ENCODE results near the gene SLIT3. TPM values are rescaled to one million over a fixed set of nuclear protein-coding genes. Genes with fewer than 3 reads are reported as not detected.

The SLIT3 gene
- total and polyA plus RNA-seq, 2 experiments from 2014 or later, result 0.59 to 0.71 TPM

DNA sequence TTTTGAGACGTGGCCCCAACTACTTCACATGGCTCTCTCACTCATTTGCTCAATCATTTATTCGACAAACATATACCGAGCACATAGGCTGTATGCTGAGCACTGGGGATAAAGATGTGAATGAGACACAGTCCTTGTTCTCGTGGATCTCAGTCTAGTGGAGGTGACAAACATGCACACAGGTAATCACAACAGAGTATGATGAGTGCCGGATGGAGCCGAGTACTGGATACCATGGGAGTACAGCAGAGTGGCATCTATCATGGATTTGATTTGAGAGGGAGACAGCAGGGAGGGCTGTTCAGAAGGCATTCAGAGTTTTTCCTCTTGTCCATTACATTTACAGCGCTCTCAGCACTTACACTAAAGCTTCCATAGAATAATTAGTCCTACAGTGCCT is 259.8 kb downstream of the SLIT3 start:
- no peaks in the 10 kb centered on the region for H3K27me3 ChIP-seq (ENCODE audit: insufficient read depth)

More for the DNA sequence above, 259.8 kb downstream of the SLIT3 start:
- Histone ChIP-seq H3K4me3 (no peak overlapping the region), H2AFZ (no peak overlapping the region), H3K9me2 (ENCODE audit: insufficient read depth) (no peaks in the 10 kb centered on the region), H3K4me2 (no peak overlapping the region), H3K4me1 (ENCODE audit: insufficient read depth) (no peaks in the 10 kb centered on the region), H4K20me1 (replicated peaks; ENCODE audit: insufficient read depth) (no peaks in the 10 kb centered on the region), H3K36me3 (ENCODE audit: insufficient read depth) (no peaks in the 10 kb centered on the region), H3K79me2 (replicated peaks; ENCODE audit: insufficient read depth) (no peaks in the 10 kb centered on the region), H3F3A (replicated peaks; ENCODE audit: low read depth) (no peaks in the 10 kb centered on the region), H3K27ac (ENCODE audit: low read depth) (no peak overlapping the region)
- Mint-ChIP-seq H3K27me3 (ENCODE audit: insufficient read depth, low read depth, poor library complexity) (peaks cover 8% of the 10 kb centered on the region), H3K36me3 (ENCODE audit: low read depth) (no peaks in the 10 kb centered on the region), H3K27ac (no peak overlapping the region), H3K4me3 (no peak overlapping the region), H3K9me3 (no peaks in the 10 kb centered on the region), H3K4me1 (peaks cover 6% of the 10 kb centered on the region; the same call in 2 of the 3 replicates)
- no peak for TF ChIP-seq JUNB (IDR thresholded peaks at IDR 0.05; ENCODE audit: unreplicated experiment)
- TF ChIP-seq, protein P1, sequence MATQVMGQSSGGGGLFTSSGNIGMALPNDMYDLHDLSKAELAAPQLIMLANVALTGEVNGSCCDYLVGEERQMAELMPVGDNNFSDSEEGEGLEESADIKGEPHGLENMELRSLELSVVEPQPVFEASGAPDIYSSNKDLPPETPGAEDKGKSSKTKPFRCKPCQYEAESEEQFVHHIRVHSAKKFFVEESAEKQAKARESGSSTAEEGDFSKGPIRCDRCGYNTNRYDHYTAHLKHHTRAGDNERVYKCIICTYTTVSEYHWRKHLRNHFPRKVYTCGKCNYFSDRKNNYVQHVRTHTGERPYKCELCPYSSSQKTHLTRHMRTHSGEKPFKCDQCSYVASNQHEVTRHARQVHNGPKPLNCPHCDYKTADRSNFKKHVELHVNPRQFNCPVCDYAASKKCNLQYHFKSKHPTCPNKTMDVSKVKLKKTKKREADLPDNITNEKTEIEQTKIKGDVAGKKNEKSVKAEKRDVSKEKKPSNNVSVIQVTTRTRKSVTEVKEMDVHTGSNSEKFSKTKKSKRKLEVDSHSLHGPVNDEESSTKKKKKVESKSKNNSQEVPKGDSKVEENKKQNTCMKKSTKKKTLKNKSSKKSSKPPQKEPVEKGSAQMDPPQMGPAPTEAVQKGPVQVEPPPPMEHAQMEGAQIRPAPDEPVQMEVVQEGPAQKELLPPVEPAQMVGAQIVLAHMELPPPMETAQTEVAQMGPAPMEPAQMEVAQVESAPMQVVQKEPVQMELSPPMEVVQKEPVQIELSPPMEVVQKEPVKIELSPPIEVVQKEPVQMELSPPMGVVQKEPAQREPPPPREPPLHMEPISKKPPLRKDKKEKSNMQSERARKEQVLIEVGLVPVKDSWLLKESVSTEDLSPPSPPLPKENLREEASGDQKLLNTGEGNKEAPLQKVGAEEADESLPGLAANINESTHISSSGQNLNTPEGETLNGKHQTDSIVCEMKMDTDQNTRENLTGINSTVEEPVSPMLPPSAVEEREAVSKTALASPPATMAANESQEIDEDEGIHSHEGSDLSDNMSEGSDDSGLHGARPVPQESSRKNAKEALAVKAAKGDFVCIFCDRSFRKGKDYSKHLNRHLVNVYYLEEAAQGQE (IDR thresholded peaks at IDR 0.05; ENCODE audit: unreplicated experiment), result no peak
- TF ChIP-seq POLR2AphosphoS5 (IDR thresholded peaks at IDR 0.05; ENCODE audit: low read depth), result no peak
- no peak for TF ChIP-seq EZH2phosphoT487 (IDR thresholded peaks at IDR 0.05; ENCODE audit: unreplicated experiment)
- TF ChIP-seq, protein P2, sequence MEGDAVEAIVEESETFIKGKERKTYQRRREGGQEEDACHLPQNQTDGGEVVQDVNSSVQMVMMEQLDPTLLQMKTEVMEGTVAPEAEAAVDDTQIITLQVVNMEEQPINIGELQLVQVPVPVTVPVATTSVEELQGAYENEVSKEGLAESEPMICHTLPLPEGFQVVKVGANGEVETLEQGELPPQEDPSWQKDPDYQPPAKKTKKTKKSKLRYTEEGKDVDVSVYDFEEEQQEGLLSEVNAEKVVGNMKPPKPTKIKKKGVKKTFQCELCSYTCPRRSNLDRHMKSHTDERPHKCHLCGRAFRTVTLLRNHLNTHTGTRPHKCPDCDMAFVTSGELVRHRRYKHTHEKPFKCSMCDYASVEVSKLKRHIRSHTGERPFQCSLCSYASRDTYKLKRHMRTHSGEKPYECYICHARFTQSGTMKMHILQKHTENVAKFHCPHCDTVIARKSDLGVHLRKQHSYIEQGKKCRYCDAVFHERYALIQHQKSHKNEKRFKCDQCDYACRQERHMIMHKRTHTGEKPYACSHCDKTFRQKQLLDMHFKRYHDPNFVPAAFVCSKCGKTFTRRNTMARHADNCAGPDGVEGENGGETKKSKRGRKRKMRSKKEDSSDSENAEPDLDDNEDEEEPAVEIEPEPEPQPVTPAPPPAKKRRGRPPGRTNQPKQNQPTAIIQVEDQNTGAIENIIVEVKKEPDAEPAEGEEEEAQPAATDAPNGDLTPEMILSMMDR (conservative IDR thresholded peaks at IDR 0.05; ENCODE audit: low read depth in 2 of 2), result no peak
- TF ChIP-seq STAT1 (IDR thresholded peaks at IDR 0.05; ENCODE audit: unreplicated experiment), result no peak
- TF ChIP-seq ZNF331 (CRISPR knock-in tag; IDR thresholded peaks at IDR 0.05; ENCODE audit: low read depth), result no peak
- TF ChIP-seq NANOG (IDR thresholded peaks at IDR 0.05; ENCODE audit: borderline replicate concordance), result no peak
- no peak for TF ChIP-seq ZNF114 (CRISPR knock-in tag; IDR thresholded peaks at IDR 0.05)
- TF ChIP-seq, protein P3, sequence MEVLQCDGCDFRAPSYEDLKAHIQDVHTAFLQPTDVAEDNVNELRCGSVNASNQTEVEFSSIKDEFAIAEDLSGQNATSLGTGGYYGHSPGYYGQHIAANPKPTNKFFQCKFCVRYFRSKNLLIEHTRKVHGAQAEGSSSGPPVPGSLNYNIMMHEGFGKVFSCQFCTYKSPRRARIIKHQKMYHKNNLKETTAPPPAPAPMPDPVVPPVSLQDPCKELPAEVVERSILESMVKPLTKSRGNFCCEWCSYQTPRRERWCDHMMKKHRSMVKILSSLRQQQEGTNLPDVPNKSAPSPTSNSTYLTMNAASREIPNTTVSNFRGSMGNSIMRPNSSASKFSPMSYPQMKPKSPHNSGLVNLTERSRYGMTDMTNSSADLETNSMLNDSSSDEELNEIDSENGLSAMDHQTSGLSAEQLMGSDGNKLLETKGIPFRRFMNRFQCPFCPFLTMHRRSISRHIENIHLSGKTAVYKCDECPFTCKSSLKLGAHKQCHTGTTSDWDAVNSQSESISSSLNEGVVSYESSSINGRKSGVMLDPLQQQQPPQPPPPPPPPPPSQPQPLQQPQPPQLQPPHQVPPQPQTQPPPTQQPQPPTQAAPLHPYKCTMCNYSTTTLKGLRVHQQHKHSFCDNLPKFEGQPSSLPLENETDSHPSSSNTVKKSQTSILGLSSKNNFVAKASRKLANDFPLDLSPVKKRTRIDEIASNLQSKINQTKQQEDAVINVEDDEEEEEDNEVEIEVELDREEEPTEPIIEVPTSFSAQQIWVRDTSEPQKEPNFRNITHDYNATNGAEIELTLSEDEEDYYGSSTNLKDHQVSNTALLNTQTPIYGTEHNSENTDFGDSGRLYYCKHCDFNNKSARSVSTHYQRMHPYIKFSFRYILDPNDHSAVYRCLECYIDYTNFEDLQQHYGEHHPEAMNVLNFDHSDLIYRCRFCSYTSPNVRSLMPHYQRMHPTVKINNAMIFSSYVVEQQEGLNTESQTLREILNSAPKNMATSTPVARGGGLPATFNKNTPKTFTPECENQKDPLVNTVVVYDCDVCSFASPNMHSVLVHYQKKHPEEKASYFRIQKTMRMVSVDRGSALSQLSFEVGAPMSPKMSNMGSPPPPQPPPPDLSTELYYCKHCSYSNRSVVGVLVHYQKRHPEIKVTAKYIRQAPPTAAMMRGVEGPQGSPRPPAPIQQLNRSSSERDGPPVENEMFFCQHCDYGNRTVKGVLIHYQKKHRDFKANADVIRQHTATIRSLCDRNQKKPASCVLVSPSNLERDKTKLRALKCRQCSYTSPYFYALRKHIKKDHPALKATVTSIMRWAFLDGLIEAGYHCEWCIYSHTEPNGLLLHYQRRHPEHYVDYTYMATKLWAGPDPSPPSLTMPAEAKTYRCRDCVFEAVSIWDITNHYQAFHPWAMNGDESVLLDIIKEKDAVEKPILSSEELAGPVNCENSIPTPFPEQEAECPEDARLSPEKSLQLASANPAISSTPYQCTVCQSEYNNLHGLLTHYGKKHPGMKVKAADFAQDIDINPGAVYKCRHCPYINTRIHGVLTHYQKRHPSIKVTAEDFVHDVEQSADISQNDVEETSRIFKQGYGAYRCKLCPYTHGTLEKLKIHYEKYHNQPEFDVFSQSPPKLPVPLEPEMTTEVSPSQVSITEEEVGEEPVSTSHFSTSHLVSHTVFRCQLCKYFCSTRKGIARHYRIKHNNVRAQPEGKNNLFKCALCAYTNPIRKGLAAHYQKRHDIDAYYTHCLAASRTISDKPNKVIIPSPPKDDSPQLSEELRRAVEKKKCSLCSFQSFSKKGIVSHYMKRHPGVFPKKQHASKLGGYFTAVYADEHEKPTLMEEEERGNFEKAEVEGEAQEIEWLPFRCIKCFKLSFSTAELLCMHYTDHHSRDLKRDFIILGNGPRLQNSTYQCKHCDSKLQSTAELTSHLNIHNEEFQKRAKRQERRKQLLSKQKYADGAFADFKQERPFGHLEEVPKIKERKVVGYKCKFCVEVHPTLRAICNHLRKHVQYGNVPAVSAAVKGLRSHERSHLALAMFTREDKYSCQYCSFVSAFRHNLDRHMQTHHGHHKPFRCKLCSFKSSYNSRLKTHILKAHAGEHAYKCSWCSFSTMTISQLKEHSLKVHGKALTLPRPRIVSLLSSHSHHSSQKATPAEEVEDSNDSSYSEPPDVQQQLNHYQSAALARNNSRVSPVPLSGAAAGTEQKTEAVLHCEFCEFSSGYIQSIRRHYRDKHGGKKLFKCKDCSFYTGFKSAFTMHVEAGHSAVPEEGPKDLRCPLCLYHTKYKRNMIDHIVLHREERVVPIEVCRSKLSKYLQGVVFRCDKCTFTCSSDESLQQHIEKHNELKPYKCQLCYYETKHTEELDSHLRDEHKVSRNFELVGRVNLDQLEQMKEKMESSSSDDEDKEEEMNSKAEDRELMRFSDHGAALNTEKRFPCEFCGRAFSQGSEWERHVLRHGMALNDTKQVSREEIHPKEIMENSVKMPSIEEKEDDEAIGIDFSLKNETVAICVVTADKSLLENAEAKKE (CRISPR knock-in tag; IDR thresholded peaks at IDR 0.05), result no peak
- no peak for TF ChIP-seq CREB1 (CRISPR knock-in tag; IDR thresholded peaks at IDR 0.05; ENCODE audit: low read depth)
- TF ChIP-seq, protein P4, sequence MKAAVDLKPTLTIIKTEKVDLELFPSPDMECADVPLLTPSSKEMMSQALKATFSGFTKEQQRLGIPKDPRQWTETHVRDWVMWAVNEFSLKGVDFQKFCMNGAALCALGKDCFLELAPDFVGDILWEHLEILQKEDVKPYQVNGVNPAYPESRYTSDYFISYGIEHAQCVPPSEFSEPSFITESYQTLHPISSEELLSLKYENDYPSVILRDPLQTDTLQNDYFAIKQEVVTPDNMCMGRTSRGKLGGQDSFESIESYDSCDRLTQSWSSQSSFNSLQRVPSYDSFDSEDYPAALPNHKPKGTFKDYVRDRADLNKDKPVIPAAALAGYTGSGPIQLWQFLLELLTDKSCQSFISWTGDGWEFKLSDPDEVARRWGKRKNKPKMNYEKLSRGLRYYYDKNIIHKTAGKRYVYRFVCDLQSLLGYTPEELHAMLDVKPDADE (IDR thresholded peaks at IDR 0.05), result no peak
- no peak for TF ChIP-seq EZH2 (IDR thresholded peaks at IDR 0.05; ENCODE audit: low read depth, unreplicated experiment)
- DNase-seq (ENCODE audit: low spot score), result no peak
- no peak for ATAC-seq

All from GM23338 (cell line).